GM12892 (cell line): ENCODE data around the gene HOXD4.

ENCODE experiments used
- POLR2A ChIP-seq: IDR thresholded peaks from 2 replicates; pipeline ENCODE4 v1.6.1; 2011; ENCODE audit warnings: low read depth, low read length, control low read depth
- TAF1 ChIP-seq: IDR thresholded peaks from 2 replicates; pipeline ENCODE4 v1.6.1; 2011; ENCODE audit warnings: low read depth, mild to moderate bottlenecking, control low read depth, low read length, borderline replicate concordance

GRCh38 chr2:176146645-176147044 lies 4.7 kb upstream of the HOXD4 start:
- TF ChIP-seq POLR2A (no peak), TAF1 (no peak)
